GM18909 (cell line): ENCODE data around the gene XYLT2.
"Not testable (repeated sequence)": the region's sequence is repeated elsewhere in the genome, so short reads cannot be mapped to it uniquely, and the experiment has no call there.

Source experiments
- ATAC-seq: cut with Tn5 transposase; IDR thresholded peaks from one replicate; pipeline ENCODE4 v1.9.1; 2021; ENCODE audit warnings: mild to moderate bottlenecking; ENCODE audit not compliant: unreplicated experiment, poor library complexity

The XYLT2 gene

DNA sequence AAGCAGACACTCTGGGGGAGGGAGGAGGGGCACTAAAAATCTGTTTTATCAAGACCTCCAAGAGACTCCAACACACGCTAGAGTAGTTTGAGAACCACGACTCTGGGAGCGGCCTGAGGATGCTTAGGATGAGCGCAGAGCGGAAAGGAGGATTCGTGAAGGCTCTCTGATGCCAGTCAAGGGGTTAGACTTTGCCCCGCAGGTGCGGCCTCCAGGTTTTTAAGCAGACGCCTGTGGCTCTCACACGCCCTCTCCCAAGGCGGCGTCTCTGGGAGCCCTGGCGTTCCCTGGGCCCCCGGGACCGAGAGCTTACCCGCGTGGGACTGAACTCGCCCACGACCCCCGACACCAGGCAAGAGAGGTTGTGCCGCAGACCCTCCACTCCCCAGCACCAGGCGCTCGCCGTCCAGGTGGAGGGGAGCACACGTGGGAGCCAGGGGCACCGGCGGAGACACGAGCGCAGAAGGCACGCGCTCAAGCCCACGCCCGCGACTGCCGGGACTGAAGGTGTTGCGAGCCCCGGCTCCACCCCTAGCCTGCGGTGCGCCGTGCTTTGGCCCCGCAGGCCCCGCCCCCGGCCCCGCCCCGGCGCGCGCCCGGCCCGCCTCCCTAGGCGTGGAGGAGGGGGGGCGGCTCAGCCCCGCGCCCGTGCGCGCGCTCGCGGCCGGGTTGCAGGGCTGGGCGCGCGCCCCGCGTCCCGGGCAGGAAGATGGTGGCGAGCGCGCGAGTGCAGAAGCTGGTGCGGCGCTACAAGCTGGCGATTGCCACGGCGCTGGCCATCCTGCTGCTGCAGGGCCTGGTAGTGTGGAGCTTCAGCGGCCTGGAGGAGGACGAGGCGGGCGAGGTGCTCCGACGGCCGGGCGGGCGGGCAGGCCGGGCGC is at the start of gene XYLT2:
TSS of gene XYLT2 (plus strand) at position 695 of the 881 bp plus-strand sequence. CDS start at position 710, 15 bp downstream.
- ATAC-seq, result peak; percentile 71

DNA sequence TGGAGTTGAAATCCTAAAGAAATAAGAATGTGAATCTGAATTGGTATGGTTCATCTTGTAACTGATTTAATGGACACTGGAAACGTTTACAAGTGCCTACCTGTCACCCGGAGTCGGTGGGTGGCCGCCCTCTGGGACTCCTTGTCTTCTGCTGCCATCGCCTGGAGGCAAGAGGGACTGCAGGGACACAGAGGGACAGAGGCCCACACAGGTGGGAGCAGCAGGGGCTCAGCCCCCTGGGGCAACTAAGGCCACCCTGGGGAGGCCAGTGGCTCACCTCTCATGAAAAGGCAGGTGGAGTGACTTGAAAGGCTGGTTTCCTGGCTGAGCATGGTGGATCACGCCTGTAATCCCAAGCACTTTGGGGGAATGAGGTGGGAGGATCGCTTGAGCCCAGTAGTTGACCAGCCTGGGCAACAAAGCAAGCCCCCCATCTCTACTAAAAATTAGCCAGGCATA is 48.5 kb upstream of the XYLT2 start:
- ATAC-seq, result peak; percentile 57

DNA sequence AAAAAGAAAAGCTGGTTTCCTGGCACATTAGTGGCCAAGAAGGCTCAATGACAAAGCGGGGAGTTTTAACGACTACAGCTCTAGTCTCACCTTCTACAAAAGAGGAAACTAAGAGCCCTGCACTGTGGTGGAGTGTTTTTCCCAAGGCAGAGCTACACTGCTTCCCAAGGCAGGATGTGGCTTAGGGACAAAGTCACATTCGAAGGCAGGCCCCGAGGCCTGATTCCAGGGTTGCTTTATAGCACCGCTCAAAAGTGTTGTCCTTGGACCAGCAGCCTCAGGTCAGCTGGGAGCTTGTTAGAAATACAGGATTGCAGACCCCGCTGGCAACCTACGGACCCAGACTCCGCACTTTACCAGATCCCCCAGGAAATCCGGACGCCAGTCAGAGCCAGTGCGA is 47.9 kb upstream of the XYLT2 start:
- ATAC-seq, result no peak

DNA sequence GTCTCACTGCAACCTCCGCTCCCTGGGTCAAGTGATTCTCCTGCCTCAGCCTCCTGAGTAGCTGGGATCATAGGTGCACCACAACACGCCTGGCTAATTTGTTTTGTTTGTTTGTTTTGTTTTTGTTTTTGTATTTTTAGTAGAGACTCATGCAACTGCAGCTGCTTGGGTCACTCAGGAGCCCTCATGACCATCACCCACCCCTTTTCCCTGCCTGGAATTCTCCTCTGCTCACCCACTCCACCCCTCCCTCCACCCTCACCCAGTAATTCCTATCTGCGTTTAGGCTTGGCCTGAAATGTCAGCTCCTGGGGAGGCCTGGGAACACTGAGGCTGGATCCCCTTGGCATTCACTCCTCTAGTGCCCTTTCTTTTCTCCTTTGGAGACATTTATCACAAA is 46.1 kb upstream of the XYLT2 start:
- no peak for ATAC-seq

DNA sequence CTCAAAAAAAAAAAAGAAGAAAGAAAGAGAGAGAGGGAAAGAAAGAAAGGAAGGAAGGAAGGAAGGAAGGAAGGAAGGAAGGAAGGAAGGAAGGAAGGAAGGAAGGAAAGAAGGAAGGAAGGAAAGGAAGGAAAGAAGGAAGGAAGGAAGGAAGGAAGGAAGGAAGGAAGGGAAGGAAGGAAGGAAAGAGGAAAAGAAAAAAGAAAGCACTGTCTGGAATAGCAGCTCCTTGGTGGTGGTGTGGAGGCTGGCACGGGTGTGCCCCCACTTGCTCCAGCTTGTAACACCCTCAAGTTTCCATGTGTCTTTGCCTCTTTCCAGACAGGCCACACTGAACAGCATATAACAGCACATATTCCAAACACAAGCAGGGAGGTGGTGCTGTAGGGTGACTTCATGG is 45.1 kb upstream of the XYLT2 start:
- ATAC-seq, result not testable (repeated sequence)

DNA sequence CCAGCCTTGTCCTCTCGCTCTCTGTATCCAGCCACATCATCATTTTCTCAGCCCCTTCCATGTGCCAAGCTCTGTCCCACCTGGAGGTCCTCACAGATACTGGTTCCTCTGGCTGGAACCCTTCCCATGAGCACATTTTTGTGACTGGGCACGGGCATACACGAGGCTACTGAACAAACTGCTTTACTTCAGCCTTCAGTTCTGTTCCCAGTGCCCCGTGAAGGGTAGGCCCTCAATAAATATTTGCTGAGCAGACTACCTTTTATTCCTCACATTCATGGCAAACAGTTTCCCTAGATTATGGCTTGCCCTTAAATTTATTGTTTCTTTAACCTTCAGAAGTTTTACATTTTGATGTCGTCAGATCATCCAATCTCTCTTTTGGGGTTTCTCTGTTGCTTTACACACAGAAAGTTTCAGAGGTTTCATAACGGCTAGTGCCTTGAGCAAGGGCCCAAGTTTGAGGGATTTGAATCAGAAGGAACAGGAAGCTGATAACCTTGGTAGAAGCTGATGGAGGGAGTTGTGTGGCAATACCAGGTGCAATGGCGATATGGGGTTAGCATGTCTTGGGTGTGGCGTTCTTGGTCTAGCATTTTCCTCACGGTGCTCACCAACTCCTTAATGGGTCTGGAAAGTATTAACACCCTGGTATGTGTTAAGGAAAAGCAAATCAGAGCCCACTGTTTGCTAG is 43.9 kb upstream of the XYLT2 start:
- no peak for ATAC-seq

DNA sequence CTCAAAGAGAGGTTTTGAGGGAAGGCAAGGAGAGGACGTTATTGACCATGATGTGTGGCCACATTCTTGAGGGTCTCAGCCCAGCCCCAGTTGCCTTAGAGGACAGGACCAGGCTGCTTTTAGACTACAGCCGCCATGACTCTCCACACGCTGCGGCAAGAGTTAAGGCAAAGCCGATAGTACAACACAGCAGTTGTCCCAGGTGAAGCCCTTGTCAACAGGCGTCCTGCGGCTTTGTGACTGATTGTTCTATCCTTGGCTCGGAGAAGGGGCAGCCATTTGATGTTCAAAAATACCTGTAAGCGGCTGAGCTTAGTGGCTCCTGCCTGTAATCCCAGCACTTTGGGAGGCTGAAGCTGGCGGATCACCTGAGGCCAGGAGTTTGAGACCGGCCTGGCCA is 42.9 kb upstream of the XYLT2 start:
- ATAC-seq, result no peak

DNA sequence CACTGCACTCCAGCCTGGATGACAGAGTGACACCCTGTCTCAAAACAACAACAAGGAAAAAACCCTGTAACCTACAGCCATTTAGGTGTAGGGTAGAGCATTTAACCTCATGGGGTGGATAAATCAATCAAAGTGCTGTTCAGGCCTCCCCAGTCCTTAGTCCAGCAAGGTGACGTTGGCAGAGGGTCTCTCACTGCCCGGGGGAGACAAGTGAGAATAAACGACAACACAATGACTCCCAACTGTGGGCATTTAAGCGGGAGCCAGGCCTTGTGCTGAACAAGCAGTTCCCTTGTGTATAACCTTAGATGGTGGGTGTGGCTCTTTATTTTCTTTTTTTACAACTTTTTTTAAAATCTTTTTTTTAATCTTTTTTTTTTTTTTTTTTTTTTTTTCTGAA is 42.3 kb upstream of the XYLT2 start:
- ATAC-seq, result no peak

DNA sequence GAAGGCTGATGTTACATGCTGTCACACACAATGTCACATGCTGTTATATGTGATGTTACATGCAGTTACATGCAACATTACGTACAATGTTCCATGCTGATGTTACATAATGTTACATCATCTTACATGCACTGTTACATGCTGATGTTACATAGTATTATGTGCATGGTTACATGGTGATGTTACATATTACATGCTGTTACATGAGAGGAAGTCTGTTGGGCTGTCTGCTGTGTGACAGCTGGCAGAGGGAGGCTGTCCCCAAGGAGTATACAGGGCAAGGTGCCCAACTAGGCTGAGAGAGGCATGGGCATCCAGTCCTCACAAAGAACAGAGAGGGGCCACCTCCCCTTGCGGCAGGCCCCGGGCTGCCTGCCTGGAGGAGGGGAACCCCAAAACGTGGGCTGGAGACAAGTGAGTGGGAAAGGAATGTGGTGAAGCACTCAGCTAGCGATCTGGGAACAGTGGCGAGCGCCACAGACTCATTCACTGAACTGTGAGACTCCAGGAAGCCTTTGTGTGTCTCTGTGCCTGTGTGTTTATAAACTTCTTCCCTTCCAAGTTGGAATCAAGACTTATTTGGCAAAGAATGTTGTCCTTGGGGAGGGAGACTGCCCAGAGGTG is 41.0 kb upstream of the XYLT2 start:
- ATAC-seq, result no peak

DNA sequence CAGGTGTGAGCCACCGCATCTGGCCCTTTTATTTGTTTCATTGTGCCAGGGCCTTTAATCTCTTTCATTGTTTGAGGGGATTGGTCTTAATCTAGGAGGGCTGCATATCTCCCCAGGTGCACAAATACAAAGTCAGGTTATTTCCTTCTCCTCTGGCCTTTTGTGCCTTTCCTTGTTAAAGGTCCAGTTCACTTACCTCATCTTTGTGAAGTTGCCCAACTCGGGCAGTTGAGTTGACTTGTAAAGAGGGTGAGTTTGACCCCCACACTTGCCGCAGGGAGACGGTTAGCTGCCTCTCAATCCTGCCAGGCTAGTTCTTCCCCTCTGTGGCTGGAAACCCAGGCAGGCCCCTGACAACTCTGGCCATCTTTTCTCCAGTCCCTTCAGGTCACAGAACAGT is 38.3 kb upstream of the XYLT2 start:
- ATAC-seq, result no peak

DNA sequence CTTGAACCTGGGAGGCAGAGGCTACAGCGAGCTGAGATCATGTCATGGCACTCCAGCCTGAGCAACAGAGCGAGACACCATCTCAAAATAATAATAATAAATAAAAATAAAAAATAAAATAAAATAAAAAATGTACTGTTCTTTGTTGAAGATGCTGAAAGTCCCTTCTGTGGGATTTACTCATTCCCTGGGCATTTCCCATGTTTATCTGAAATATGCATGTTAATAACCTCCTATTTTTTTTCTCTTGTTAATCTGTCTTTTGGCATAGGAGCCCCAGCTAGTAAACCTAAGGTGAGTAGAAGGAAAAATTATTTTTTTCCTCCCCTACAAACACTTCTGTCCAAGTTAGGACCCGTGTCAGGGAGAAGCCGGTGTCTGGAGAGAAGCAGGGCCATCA is 37.3 kb upstream of the XYLT2 start:
- ATAC-seq, result no peak

DNA sequence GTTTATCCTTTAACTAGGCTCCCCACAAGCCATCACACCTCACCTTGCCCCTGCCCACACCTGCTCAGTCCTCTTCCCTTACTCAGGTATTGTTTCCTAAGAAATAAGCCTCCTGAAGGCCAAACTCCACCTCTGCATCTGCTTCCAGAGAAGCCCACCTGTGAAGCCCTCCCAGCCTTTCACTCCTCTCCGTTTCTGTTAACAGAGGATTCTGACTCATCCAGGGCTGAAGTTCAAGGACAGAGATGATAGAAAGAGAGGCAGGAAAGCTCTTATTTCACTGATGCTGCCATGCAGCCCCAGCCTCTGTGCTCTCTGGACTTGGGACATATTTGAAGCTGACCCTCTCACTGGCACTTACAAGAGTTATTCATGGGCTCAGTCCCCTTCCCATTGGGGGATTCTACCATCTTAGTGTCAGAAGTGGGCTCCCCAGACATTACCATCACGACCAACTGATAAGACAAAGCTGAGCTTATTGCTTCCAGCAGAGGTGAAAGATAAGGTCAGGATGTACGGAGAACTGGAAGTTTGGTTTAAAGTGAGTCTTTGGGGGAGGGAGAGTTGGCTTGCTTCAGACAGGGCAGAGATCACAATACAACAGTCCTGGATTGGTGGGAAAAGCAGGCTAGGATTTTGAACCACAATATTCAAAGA is 35.3 kb upstream of the XYLT2 start:
- no peak for ATAC-seq

DNA sequence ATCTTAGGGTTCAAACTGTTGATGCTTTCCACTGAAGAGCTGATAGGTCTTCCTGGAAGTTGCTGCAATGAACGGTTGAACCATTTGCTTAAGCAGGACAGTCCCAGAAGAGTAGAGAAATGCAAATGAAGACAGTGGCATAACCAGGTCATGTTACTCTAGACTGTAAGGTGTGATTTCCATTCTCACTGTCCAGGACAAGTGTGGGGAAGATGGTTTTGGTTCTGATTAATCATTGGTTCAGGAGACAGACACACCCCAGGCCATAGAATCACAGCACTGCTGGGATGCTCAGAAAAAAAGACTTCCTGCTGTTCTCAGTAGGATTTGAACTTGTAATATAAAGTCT is 34.8 kb upstream of the XYLT2 start:
- ATAC-seq, result peak; percentile 45

DNA sequence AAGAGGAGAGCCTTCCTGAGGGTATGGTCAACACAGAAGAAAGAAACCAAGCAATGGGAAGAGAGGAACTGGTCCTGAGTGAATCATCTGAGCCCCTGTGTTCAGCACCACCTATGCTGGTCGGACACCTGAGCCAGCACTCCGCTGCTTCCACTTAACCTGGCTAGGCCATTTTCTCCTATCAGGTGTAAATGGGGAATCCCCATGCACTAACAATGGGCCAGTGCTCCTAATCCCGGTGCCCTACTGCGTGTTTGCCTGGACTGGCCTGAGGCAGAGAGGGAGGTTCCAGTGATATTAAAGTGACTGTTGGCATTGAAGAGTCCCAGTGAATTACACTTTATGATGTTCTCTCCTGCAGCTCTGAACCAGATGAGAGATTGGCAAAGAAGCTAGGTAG is 34.4 kb upstream of the XYLT2 start:
- ATAC-seq, result no peak

DNA sequence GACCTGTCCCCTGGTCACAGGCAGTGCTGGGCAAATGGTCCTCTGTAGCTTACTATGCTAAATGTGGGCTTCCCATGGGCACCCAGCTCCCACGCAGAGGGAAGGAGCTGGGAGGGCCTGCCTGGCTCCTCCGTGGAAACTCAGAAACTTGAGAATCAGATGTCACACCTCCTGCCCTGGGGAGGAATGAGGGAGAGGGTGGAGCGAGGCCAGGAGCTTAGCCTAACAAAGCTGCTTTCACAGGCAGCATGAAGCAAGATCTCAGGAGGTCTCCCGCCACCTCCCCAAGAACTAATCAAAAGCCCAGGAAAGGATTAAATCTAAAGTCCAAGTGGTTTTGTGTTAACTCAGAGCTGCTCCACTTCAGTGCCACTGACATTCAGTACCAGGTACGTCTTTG is 33.6 kb upstream of the XYLT2 start:
- ATAC-seq, result no peak

DNA sequence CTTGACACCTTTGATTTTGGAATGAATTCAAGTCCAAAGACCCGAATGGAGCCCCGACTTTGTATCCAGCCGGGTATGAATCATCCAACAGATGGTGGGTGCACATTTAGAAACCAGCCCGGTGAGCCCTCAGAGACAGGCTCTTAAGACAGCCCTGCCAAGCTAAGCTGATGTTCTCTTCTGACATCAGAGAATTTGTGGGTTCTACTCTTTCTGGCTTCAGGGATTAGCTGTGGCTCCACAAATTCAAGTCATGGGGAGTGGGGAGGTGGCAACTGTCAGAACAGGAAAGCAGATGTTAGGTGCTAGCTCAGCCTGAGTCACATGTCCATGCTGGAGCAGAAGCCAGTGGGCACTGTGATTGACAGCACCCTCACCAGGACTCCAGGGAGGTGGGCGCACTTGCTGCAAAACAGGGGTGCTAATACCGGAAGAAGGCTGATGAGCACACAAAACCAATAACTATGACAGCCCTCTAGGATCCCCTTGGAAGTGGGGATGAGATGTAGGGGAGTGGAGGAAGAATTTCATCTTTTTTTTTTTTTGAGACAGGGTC is 31.4 kb upstream of the XYLT2 start:
- no peak for ATAC-seq

DNA sequence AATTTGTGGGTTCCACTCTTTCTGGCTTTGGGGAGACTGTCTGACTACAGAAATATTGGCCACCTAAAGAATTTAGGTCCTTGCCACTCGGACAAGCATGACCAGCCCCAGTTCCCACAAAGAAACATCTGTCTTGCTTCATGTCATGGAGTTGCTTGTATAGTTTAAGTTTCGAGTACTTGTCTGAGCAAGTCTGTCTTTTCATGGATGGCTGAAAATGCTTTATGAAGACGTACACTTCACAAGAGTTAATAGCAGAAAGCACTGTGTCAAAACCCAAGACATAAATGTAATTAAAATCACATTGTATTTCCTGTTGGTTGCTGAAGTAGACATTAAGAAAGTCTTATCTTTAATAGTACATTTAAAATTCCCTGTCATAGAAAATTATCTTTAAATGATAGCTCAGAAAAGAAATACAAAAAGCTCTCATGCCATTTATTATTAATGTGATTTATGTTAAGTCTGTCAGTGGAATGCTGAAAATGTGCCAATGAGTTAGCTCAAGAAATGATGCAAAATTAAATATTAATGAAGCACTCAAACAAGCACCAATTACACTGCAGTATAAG is 29.8 kb upstream of the XYLT2 start:
- ATAC-seq, result no peak

DNA sequence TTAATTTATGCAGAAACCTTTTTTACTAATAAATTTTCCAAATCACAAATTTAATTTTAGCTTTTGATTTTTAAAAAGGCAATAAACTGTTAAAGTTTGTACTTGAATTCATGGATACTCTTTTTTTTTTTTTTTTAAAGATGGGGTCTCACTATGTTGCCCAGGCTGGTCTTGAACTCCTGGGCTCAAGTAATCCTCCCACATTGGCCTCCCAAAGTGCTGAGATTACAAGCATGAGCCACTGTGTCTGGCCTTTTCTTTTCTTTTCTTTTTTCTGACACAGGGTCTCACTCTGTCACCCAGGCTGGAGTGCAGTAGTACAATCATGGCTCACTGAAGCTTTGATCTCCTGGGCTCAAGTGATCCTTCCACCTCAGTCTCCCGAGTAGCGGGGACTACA is 29.3 kb upstream of the XYLT2 start:
- ATAC-seq, result not testable (repeated sequence)

DNA sequence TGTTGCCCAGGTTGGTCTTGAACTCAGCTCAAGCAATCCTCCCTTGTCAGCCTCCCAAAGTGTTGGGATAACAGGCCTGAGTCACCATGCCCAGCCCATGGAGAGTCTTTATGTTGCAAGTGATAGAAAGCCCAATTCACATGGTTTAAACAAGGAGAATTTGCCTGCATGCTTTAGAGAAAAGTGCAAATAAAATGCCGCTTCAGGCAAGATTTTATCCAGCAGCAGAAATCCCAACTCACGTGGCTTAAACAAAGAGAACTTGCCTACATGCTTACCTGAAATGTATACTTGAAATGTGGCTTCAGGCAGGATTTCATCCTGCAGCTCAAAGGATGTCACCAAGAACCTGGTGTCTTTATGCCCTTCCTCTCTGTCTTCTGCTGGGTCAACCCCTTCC is 28.8 kb upstream of the XYLT2 start:
- ATAC-seq, result no peak
